HuH-7 (cell line): ENCODE data around the gene MLLT1.
"Not testable (repeated sequence)": the region's sequence is repeated elsewhere in the genome, so short reads cannot be mapped to it uniquely, and the experiment has no call there.

Source experiments
- DNase-seq: peaks from one replicate; pipeline ENCODE4 v3.0.0; 2011; ENCODE audit warnings: low spot score

Gene MLLT1

GRCh38 chr19:6279931-6280591 is at the start of gene MLLT1:
TSS of gene MLLT1 (minus strand) at chr19:6279975. CDS start at chr19:6279784, 191 bp downstream.
- DNase-seq, result peak; percentile 98

- DNase-seq, result no peak
Observed at GRCh38 chr19:6326815-6327214, 47.0 kb upstream of the MLLT1 start.

- no peak for DNase-seq
Observed at GRCh38 chr19:6325614-6326013, 45.8 kb upstream of the MLLT1 start.

- DNase-seq, result no peak
Observed at GRCh38 chr19:6324757-6325156, 45.0 kb upstream of the MLLT1 start.

- no peak for DNase-seq
Observed at GRCh38 chr19:6322284-6322683, 42.5 kb upstream of the MLLT1 start.

GRCh38 chr19:6319376-6319775 is 39.6 kb upstream of the MLLT1 start:
- DNase-seq, result no peak

GRCh38 chr19:6318772-6319171 is 39.0 kb upstream of the MLLT1 start:
- no peak for DNase-seq

GRCh38 chr19:6315646-6316045 is 35.9 kb upstream of the MLLT1 start:
- DNase-seq, result not testable (repeated sequence)

- no peak for DNase-seq
Observed at GRCh38 chr19:6313398-6313969, 33.7 kb upstream of the MLLT1 start.

- no peak for DNase-seq
Observed at GRCh38 chr19:6312018-6312417, 32.2 kb upstream of the MLLT1 start.

GRCh38 chr19:6298413-6298812 is 18.6 kb upstream of the MLLT1 start:
- DNase-seq, result no peak

GRCh38 chr19:6297202-6297601 is 17.4 kb upstream of the MLLT1 start:
- no peak for DNase-seq

GRCh38 chr19:6292006-6292405 is 12.2 kb upstream of the MLLT1 start:
- DNase-seq, result no peak

GRCh38 chr19:6288737-6289136 is 9.0 kb upstream of the MLLT1 start:
- no peak for DNase-seq

- DNase-seq, result no peak
Observed at GRCh38 chr19:6287269-6287885, 7.6 kb upstream of the MLLT1 start.

- DNase-seq, result no peak
Observed at GRCh38 chr19:6286676-6287075, 6.9 kb upstream of the MLLT1 start.

- not testable (repeated sequence) for DNase-seq
Observed at GRCh38 chr19:6282393-6282792, 2.6 kb upstream of the MLLT1 start.

GRCh38 chr19:6279620-6279930 is 200 bp downstream of the MLLT1 start:
- no peak for DNase-seq

- DNase-seq, result peak; percentile 33
Observed at GRCh38 chr19:6278740-6279619, 795 bp downstream of the MLLT1 start.

- no peak for DNase-seq
Observed at GRCh38 chr19:6278051-6278450, 1.7 kb downstream of the MLLT1 start.

GRCh38 chr19:6276447-6276846 is 3.3 kb downstream of the MLLT1 start:
- DNase-seq, result no peak

- DNase-seq, result no peak
Observed at GRCh38 chr19:6275170-6275744, 4.5 kb downstream of the MLLT1 start.
